ENCODE results near the gene MICOS13.

DNA sequence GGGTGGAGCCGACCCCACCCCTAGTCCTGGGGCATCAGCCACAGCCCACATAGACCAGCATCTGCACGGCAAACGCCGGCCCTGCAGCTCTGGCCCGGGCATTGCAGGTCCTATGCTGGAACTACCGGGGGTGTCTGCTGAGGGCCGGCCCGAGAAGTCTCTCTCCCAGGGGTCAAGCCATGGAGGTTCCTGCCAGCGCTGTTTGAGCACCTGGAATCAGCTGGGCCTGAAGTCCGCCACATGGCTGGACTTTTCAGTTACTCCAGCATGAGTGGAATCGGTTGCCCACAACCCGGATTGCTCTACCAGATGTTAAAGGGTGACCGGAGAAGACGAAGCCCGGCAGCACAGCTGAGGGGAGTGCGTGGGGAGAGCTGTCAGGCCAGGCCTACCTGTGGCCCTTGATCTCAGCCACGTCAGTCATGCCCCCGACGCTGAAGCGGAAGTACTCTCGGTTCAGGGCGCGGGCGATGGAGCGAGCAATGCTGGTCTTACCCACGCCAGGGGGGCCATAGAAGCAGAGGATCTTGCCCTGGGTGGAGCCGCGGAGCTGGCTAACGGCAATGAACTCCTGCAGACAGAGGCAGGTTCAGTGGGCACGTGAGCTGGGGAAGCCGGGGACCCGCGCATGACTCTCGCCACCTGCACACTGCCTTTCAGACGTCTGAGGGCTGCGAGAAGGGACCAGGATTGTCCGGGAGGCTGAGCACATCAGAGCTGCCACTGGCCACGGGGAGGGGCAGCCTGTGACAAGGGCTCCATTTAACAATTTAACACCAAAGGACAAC is 18.5 kb upstream of the MICOS13 start:
- no peak for TF ChIP-seq EZH2 (IDR thresholded peaks at IDR 0.05; ENCODE audit: insufficient read depth, low read length)
- TF ChIP-seq, protein P1, sequence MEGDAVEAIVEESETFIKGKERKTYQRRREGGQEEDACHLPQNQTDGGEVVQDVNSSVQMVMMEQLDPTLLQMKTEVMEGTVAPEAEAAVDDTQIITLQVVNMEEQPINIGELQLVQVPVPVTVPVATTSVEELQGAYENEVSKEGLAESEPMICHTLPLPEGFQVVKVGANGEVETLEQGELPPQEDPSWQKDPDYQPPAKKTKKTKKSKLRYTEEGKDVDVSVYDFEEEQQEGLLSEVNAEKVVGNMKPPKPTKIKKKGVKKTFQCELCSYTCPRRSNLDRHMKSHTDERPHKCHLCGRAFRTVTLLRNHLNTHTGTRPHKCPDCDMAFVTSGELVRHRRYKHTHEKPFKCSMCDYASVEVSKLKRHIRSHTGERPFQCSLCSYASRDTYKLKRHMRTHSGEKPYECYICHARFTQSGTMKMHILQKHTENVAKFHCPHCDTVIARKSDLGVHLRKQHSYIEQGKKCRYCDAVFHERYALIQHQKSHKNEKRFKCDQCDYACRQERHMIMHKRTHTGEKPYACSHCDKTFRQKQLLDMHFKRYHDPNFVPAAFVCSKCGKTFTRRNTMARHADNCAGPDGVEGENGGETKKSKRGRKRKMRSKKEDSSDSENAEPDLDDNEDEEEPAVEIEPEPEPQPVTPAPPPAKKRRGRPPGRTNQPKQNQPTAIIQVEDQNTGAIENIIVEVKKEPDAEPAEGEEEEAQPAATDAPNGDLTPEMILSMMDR (IDR thresholded peaks at IDR 0.05; ENCODE audit: insufficient read depth, low read depth, low read length) = no peak

All from astrocyte (in vitro differentiated cells and primary cell).